ENCODE results near the gene RAB18.

RAB18 gene

DNA sequence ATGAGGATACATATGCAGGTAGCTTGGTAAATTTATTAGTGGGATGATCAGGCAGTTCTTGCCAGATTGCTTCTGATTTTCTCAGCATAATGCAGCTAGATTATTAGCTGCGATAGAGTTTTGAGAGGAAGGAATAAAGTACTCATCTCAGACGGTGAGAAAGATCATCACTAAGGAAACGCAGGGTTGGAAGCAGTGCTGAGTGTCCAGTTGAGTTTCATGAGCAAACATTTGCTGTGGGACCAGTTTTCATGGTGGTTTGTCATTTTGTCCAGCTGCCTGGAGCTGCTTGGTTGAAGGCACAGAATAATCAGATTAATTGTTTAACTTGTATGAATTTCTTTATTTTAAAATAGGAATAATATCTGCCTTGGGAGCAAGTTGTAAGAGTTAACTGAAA lies 33.1 kb downstream of the RAB18 start:
- TF ChIP-seq ZNF274 (IDR thresholded peaks at IDR 0.05; ENCODE audit: low read depth, low read length) (no peak), YY1 (IDR thresholded peaks at IDR 0.05; ENCODE audit: insufficient read depth, insufficient read length) (no peak), SUZ12 (IDR thresholded peaks at IDR 0.05; ENCODE audit: extremely low read depth, insufficient read depth, insufficient read length) (no peak)

GRCh38 chr10:27537787-27538186 lies 33.7 kb downstream of the RAB18 start:
- Histone ChIP-seq H3K4me3 (ENCODE audit: insufficient read length, low read depth) (no peak overlapping the region), H3K9me3 (ENCODE audit: insufficient read depth, low read length) (no peaks in the 10 kb centered on the region), H3K27me3 (ENCODE audit: insufficient read depth, insufficient read length) (no peaks in the 10 kb centered on the region), H3K9ac (ENCODE audit: insufficient read length, low read depth) (no peak overlapping the region), H3K36me3 (ENCODE audit: insufficient read depth, insufficient read length, low read length) (peaks cover 65% of the 10 kb centered on the region), H3K4me1 (ENCODE audit: insufficient read depth, insufficient read length) (no peaks in the 10 kb centered on the region)
- DNase-seq (ENCODE audit: low read depth, low spot score) = no peak
- TF ChIP-seq ZNF274 (IDR thresholded peaks at IDR 0.05; ENCODE audit: low read depth, low read length) (no peak), SUZ12 (IDR thresholded peaks at IDR 0.05; ENCODE audit: extremely low read depth, insufficient read depth, insufficient read length) (no peak), YY1 (IDR thresholded peaks at IDR 0.05; ENCODE audit: insufficient read depth, insufficient read length) (no peak)

More for the DNA sequence above, 33.1 kb downstream of the RAB18 start:
- DNase-seq (ENCODE audit: low read depth, low spot score) = no peak
- no peaks in the 10 kb centered on the region for H3K27me3 ChIP-seq (ENCODE audit: insufficient read depth, insufficient read length)
- H3K9ac ChIP-seq (ENCODE audit: insufficient read length, low read depth) = no peak overlapping the region
- H3K4me3 ChIP-seq (ENCODE audit: insufficient read length, low read depth) = no peak overlapping the region
- H3K36me3 ChIP-seq (ENCODE audit: insufficient read depth, insufficient read length, low read length) = peaks cover 70% of the 10 kb centered on the region
- no peaks in the 10 kb centered on the region for H3K4me1 ChIP-seq (ENCODE audit: insufficient read depth, insufficient read length)
- H3K9me3 ChIP-seq (ENCODE audit: insufficient read depth, low read length) = no peaks in the 10 kb centered on the region

DNA sequence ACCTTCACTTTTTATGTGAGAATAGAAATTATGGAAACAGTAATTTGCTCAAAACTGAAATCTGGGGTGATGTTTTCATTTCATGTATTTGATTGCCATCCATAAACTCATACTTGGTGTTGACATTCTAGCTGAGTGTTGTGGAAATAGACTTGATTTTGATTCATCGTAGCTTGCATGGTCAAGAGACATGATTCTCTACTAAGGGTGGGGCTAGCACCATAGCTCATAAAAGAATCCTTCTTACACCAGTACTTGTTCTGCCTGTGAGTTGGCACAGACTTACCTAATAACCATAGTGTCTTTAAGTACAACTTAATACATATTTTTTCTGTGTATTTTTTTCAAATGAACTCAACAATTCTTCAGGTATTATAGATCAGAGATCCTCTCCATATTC lies 36.6 kb downstream of the RAB18 start:
- H3K4me3 ChIP-seq (ENCODE audit: insufficient read length, low read depth) = no peak overlapping the region
- TF ChIP-seq ZNF274 (IDR thresholded peaks at IDR 0.05; ENCODE audit: low read depth, low read length) (no peak), YY1 (IDR thresholded peaks at IDR 0.05; ENCODE audit: insufficient read depth, insufficient read length) (no peak), SUZ12 (IDR thresholded peaks at IDR 0.05; ENCODE audit: extremely low read depth, insufficient read depth, insufficient read length) (no peak)
- DNase-seq (ENCODE audit: low read depth, low spot score) = no peak
- no peaks in the 10 kb centered on the region for H3K4me1 ChIP-seq (ENCODE audit: insufficient read depth, insufficient read length)
- H3K36me3 ChIP-seq (ENCODE audit: insufficient read depth, insufficient read length, low read length) = peaks cover 37% of the 10 kb centered on the region
- no peaks in the 10 kb centered on the region for H3K9me3 ChIP-seq (ENCODE audit: insufficient read depth, low read length)
- H3K9ac ChIP-seq (ENCODE audit: insufficient read length, low read depth) = no peak overlapping the region
- no peaks in the 10 kb centered on the region for H3K27me3 ChIP-seq (ENCODE audit: insufficient read depth, insufficient read length)

- H3K9ac ChIP-seq (ENCODE audit: insufficient read length, low read depth) = no peak overlapping the region
- H3K4me1 ChIP-seq (ENCODE audit: insufficient read depth, insufficient read length) = no peaks in the 10 kb centered on the region
- TF ChIP-seq ZNF274 (IDR thresholded peaks at IDR 0.05; ENCODE audit: low read depth, low read length) = no peak
- TF ChIP-seq SUZ12 (IDR thresholded peaks at IDR 0.05; ENCODE audit: extremely low read depth, insufficient read depth, insufficient read length) = no peak
- TF ChIP-seq YY1 (IDR thresholded peaks at IDR 0.05; ENCODE audit: insufficient read depth, insufficient read length) = no peak
- peaks cover 27% of the 10 kb centered on the region for H3K36me3 ChIP-seq (ENCODE audit: insufficient read depth, insufficient read length, low read length)
- no peaks in the 10 kb centered on the region for H3K27me3 ChIP-seq (ENCODE audit: insufficient read depth, insufficient read length)
- no peaks in the 10 kb centered on the region for H3K9me3 ChIP-seq (ENCODE audit: insufficient read depth, low read length)
- no peak for DNase-seq (ENCODE audit: low read depth, low spot score)
- no peak overlapping the region for H3K4me3 ChIP-seq (ENCODE audit: insufficient read length, low read depth)
Observed at GRCh38 chr10:27541796-27542729, 38.0 kb downstream of the RAB18 start.

DNA sequence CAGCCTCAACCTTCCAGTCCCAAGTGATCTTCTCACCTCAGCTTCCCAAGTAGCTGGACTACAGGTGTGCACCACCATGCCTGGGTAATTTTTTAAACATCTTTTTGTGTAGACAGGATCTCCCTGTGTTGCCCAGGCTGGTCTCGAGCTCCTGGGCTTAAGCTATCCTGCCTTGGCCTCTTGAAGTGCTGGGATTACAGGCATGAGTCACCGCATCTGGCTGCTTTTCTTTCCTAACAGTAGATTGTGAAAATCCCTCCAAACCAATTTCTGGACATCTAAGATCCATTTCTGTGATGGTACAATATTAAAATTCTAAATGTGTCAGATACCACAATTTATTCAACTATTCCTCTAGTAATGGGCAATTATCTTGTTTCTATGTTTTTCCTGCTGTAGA lies 38.7 kb downstream of the RAB18 start:
- no peaks in the 10 kb centered on the region for H3K4me1 ChIP-seq (ENCODE audit: insufficient read depth, insufficient read length)
- H3K4me3 ChIP-seq (ENCODE audit: insufficient read length, low read depth) = no peak overlapping the region
- H3K9me3 ChIP-seq (ENCODE audit: insufficient read depth, low read length) = no peaks in the 10 kb centered on the region
- H3K36me3 ChIP-seq (ENCODE audit: insufficient read depth, insufficient read length, low read length) = peaks cover 20% of the 10 kb centered on the region
- no peak for DNase-seq (ENCODE audit: low read depth, low spot score)
- H3K27me3 ChIP-seq (ENCODE audit: insufficient read depth, insufficient read length) = no peaks in the 10 kb centered on the region
- H3K9ac ChIP-seq (ENCODE audit: insufficient read length, low read depth) = no peak overlapping the region
- TF ChIP-seq SUZ12 (IDR thresholded peaks at IDR 0.05; ENCODE audit: extremely low read depth, insufficient read depth, insufficient read length) (no peak), ZNF274 (IDR thresholded peaks at IDR 0.05; ENCODE audit: low read depth, low read length) (no peak), YY1 (IDR thresholded peaks at IDR 0.05; ENCODE audit: insufficient read depth, insufficient read length) (no peak)

GRCh38 chr10:27547047-27547446 lies 42.9 kb downstream of the RAB18 start:
- no peak overlapping the region for H3K4me3 ChIP-seq (ENCODE audit: insufficient read length, low read depth)
- peaks cover under 1% of the 10 kb centered on the region for H3K36me3 ChIP-seq (ENCODE audit: insufficient read depth, insufficient read length, low read length)
- H3K27me3 ChIP-seq (ENCODE audit: insufficient read depth, insufficient read length) = no peaks in the 10 kb centered on the region
- H3K9me3 ChIP-seq (ENCODE audit: insufficient read depth, low read length) = no peaks in the 10 kb centered on the region
- no peak overlapping the region for H3K9ac ChIP-seq (ENCODE audit: insufficient read length, low read depth)
- TF ChIP-seq ZNF274 (IDR thresholded peaks at IDR 0.05; ENCODE audit: low read depth, low read length) = no peak
- no peak for DNase-seq (ENCODE audit: low read depth, low spot score)
- H3K4me1 ChIP-seq (ENCODE audit: insufficient read depth, insufficient read length) = no peaks in the 10 kb centered on the region

DNA sequence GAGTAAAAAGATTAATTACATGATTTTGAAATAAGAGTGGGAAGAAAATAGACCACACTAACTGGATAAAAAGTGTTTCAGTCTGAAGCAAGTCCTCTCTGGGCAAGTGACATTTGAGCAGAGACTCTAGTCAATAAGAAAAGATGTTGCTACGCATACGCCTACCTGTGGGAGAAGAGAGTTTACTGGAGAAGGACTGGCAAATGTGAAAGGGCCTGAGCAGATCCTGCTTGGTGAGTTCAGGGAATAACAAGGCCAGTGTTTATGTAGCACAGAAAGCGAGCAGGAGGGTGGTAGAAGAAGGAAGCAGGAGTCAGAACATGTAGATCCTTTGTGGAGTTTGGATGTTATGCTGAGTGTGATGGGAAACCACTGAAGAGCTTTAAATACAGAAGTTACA lies 43.4 kb downstream of the RAB18 start:
- Histone ChIP-seq H3K9ac (ENCODE audit: insufficient read length, low read depth) (no peak overlapping the region), H3K36me3 (ENCODE audit: insufficient read depth, insufficient read length, low read length) (no peaks in the 10 kb centered on the region), H3K9me3 (ENCODE audit: insufficient read depth, low read length) (no peaks in the 10 kb centered on the region), H3K4me3 (ENCODE audit: insufficient read length, low read depth) (no peak overlapping the region), H3K4me1 (ENCODE audit: insufficient read depth, insufficient read length) (no peaks in the 10 kb centered on the region), H3K27me3 (ENCODE audit: insufficient read depth, insufficient read length) (no peaks in the 10 kb centered on the region)
- TF ChIP-seq YY1 (IDR thresholded peaks at IDR 0.05; ENCODE audit: insufficient read depth, insufficient read length) = no peak
- TF ChIP-seq SUZ12 (IDR thresholded peaks at IDR 0.05; ENCODE audit: extremely low read depth, insufficient read depth, insufficient read length) = no peak
- TF ChIP-seq ZNF274 (IDR thresholded peaks at IDR 0.05; ENCODE audit: low read depth, low read length) = no peak
- DNase-seq (ENCODE audit: low read depth, low spot score) = no peak

Data from NT2/D1 (cell line).